ENCODE results near the gene SH2D4B. TPM values are rescaled to one million over a fixed set of nuclear protein-coding genes. Genes with fewer than 3 reads are reported as not detected.

SH2D4B gene
- polyA plus RNA-seq, 4 donors, result 0.03 to 0.09 TPM; not detected in 2

- peaks cover 0 to 29% (median 2%) of the 10 kb centered on the region in 3 donors for H3K36me3 ChIP-seq (ENCODE audit: control insufficient read depth in 3 of 3, insufficient read depth in 2 of 3, low read depth in 1 of 3, low read length in 3 of 3)
- no peaks in the 10 kb centered on the region for H3K9me3 ChIP-seq (ENCODE audit: control insufficient read depth in 2 of 2, insufficient read depth in 1 of 2, low read depth in 1 of 2, low read length in 1 of 2)
- FAIRE-seq, result no peak
- H3K27me3 ChIP-seq (ENCODE audit: control insufficient read depth in 3 of 3, insufficient read depth in 3 of 3, low read length in 3 of 3), result no peaks in the 10 kb centered on the region
- H3K4me3 ChIP-seq (ENCODE audit: low read depth in 1 of 3, low read length in 3 of 3), result no peak overlapping the region
- 60 to 63% (median 60%) methylated on average over 7 of the region's 7 CpGs for WGBS, 3 donors
- peak overlapping the region; percentile 43 to 91 (median 84) for H3K27ac ChIP-seq (ENCODE audit: low read depth in 1 of 3, low read length in 2 of 3)
- peak; percentile 39 to 61 for DNase-seq
- peaks cover 19 to 56% (median 37%) of the 10 kb centered on the region in 3 donors for H3K4me1 ChIP-seq (ENCODE audit: control insufficient read depth in 3 of 3, insufficient read depth in 2 of 3, low read depth in 1 of 3, low read length in 2 of 3)
Observed at GRCh38 chr10:80497187-80498077, 40.3 kb upstream of the SH2D4B start.

DNA sequence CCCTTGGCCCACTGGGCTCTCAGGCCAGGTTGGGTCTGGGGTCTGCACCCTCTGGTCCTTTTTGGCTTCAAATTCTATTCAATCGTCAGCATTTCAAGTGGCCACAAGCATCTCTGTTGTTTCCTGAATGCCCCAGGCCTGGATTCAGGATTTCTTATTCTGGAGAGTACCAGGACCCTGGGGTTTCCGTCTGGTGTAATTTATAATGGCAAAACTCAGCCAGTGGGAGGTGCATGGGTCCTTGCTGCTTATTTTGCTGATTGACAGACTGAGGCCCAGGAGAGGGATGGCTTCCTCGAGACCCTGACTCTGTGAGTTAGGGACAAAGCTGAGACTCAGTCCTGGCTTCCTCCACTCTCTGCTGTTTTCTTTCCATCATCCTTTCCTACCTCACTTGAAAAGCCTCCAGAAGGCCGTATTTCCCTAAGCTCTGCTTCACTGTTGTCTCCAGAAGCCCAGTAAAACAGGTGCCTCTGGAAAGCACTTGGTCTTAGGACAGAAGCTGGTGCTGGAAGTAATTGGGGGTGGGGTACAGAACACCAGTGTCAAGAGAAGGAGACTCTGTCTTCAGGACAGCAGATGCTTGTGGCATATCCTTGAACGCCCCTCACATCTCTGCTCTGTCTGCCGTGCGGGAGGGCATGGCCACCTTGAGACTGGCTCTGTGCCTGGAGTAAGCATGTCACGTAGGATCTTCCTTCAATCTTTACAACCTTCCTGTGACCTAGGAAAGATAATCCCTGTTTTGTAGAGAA, 39.4 kb upstream of the SH2D4B start:
- WGBS, 3 donors, result 45 to 50% (median 50%) methylated on average over 8 of the region's 8 CpGs
- no peak overlapping the region for H3K4me3 ChIP-seq (ENCODE audit: low read depth in 1 of 3, low read length in 3 of 3)
- no peaks in the 10 kb centered on the region for H3K9me3 ChIP-seq (ENCODE audit: control insufficient read depth in 2 of 2, insufficient read depth in 1 of 2, low read depth in 1 of 2, low read length in 1 of 2)
- peak overlapping the region; percentile 25 to 91 (median 84) for H3K27ac ChIP-seq (ENCODE audit: low read depth in 1 of 3, low read length in 2 of 3)
- FAIRE-seq, result no peak
- no peaks in the 10 kb centered on the region for H3K27me3 ChIP-seq (ENCODE audit: control insufficient read depth in 3 of 3, insufficient read depth in 3 of 3, low read length in 3 of 3)
- H3K36me3 ChIP-seq (ENCODE audit: control insufficient read depth in 3 of 3, insufficient read depth in 2 of 3, low read depth in 1 of 3, low read length in 3 of 3), result peaks cover 0 to 36% (median 2%) of the 10 kb centered on the region in 3 donors
- H3K4me1 ChIP-seq (ENCODE audit: control insufficient read depth in 3 of 3, insufficient read depth in 2 of 3, low read depth in 1 of 3, low read length in 2 of 3), result peaks cover 23 to 64% (median 44%) of the 10 kb centered on the region in 3 donors
- no peak for DNase-seq

GRCh38 chr10:80498833-80499741, 38.6 kb upstream of the SH2D4B start:
- no peak for FAIRE-seq

GRCh38 chr10:80500572-80501380, 36.9 kb upstream of the SH2D4B start:
- Histone ChIP-seq H3K27me3 (ENCODE audit: control insufficient read depth in 3 of 3, insufficient read depth in 3 of 3, low read length in 3 of 3) (no peaks in the 10 kb centered on the region), H3K4me1 (ENCODE audit: control insufficient read depth in 3 of 3, insufficient read depth in 2 of 3, low read depth in 1 of 3, low read length in 2 of 3) (peaks cover 31 to 83% (median 48%) of the 10 kb centered on the region in 3 donors), H3K27ac (ENCODE audit: low read depth in 1 of 3, low read length in 2 of 3) (peak overlapping the region in 2 of 3 donors; percentile 67 to 84), H3K4me3 (ENCODE audit: low read depth in 1 of 3, low read length in 3 of 3) (no peak overlapping the region), H3K9me3 (ENCODE audit: control insufficient read depth in 2 of 2, insufficient read depth in 1 of 2, low read depth in 1 of 2, low read length in 1 of 2) (no peaks in the 10 kb centered on the region), H3K36me3 (ENCODE audit: control insufficient read depth in 3 of 3, insufficient read depth in 2 of 3, low read depth in 1 of 3, low read length in 3 of 3) (peaks cover 0 to 42% (median 0%) of the 10 kb centered on the region in 3 donors)
- WGBS, 3 donors, result 74 to 91% (median 80%) methylated on average over 14 of the region's 14 CpGs
- FAIRE-seq (no peak), DNase-seq (no peak)

More at GRCh38 chr10:80498833-80499741, 38.6 kb upstream of the SH2D4B start:
- 25 to 32% (median 31%) methylated on average over 14 of the region's 14 CpGs for WGBS, 3 donors
- DNase-seq, result peak; percentile 92 to 95
- H3K27me3 ChIP-seq (ENCODE audit: control insufficient read depth in 3 of 3, insufficient read depth in 3 of 3, low read length in 3 of 3), result no peaks in the 10 kb centered on the region
- no peak overlapping the region for H3K4me3 ChIP-seq (ENCODE audit: low read depth in 1 of 3, low read length in 3 of 3)
- no peaks in the 10 kb centered on the region for H3K9me3 ChIP-seq (ENCODE audit: control insufficient read depth in 2 of 2, insufficient read depth in 1 of 2, low read depth in 1 of 2, low read length in 1 of 2)
- peak overlapping the region; percentile 73 to 91 (median 84) for H3K27ac ChIP-seq (ENCODE audit: low read depth in 1 of 3, low read length in 2 of 3)
- peaks cover 0 to 37% (median 0%) of the 10 kb centered on the region in 3 donors for H3K36me3 ChIP-seq (ENCODE audit: control insufficient read depth in 3 of 3, insufficient read depth in 2 of 3, low read depth in 1 of 3, low read length in 3 of 3)
- H3K4me1 ChIP-seq (ENCODE audit: control insufficient read depth in 3 of 3, insufficient read depth in 2 of 3, low read depth in 1 of 3, low read length in 2 of 3), result peaks cover 23 to 70% (median 43%) of the 10 kb centered on the region in 3 donors

- Histone ChIP-seq H3K27ac (ENCODE audit: low read depth in 1 of 3, low read length in 2 of 3) (no peak overlapping the region), H3K9me3 (ENCODE audit: control insufficient read depth in 2 of 2, insufficient read depth in 1 of 2, low read depth in 1 of 2, low read length in 1 of 2) (no peaks in the 10 kb centered on the region), H3K4me3 (ENCODE audit: low read depth in 1 of 3, low read length in 3 of 3) (no peak overlapping the region), H3K4me1 (ENCODE audit: control insufficient read depth in 3 of 3, insufficient read depth in 2 of 3, low read depth in 1 of 3, low read length in 2 of 3) (peaks cover 31 to 90% (median 48%) of the 10 kb centered on the region in 3 donors), H3K36me3 (ENCODE audit: control insufficient read depth in 3 of 3, insufficient read depth in 2 of 3, low read depth in 1 of 3, low read length in 3 of 3) (peaks cover 0 to 42% (median 0%) of the 10 kb centered on the region in 3 donors), H3K27me3 (ENCODE audit: control insufficient read depth in 3 of 3, insufficient read depth in 3 of 3, low read length in 3 of 3) (no peaks in the 10 kb centered on the region)
- DNase-seq, result no peak
- WGBS, 3 donors, result 94 to 96% (median 94%) methylated on average over 3 of the region's 3 CpGs
- no peak for FAIRE-seq
Observed at GRCh38 chr10:80501381-80501912, 36.3 kb upstream of the SH2D4B start.

- peaks cover 31 to 95% (median 47%) of the 10 kb centered on the region in 3 donors for H3K4me1 ChIP-seq (ENCODE audit: control insufficient read depth in 3 of 3, insufficient read depth in 2 of 3, low read depth in 1 of 3, low read length in 2 of 3)
- WGBS, 3 donors, result 86 to 91% (median 87%) methylated on average over 13 of the region's 13 CpGs
- no peak for DNase-seq
Observed at GRCh38 chr10:80501913-80502521, 35.7 kb upstream of the SH2D4B start.

More at GRCh38 chr10:80501913-80502521, 35.7 kb upstream of the SH2D4B start:
- H3K27me3 ChIP-seq (ENCODE audit: control insufficient read depth in 3 of 3, insufficient read depth in 3 of 3, low read length in 3 of 3), result no peaks in the 10 kb centered on the region
- FAIRE-seq, result no peak
- peaks cover 0 to 46% (median 0%) of the 10 kb centered on the region in 3 donors for H3K36me3 ChIP-seq (ENCODE audit: control insufficient read depth in 3 of 3, insufficient read depth in 2 of 3, low read depth in 1 of 3, low read length in 3 of 3)
- H3K9me3 ChIP-seq (ENCODE audit: control insufficient read depth in 2 of 2, insufficient read depth in 1 of 2, low read depth in 1 of 2, low read length in 1 of 2), result no peaks in the 10 kb centered on the region
- H3K4me3 ChIP-seq (ENCODE audit: low read depth in 1 of 3, low read length in 3 of 3), result no peak overlapping the region
- H3K27ac ChIP-seq (ENCODE audit: low read depth in 1 of 3, low read length in 2 of 3), result peak overlapping the region in 1 of 3 donors; percentile 1
